22Rv1 (cell line): Measurements from ENCODE around the gene RRM2.

Source experiments
- H3K27ac ChIP-seq: fragments of 450-650 bp; 2 replicates; pipeline ENCODE4 v1.5.1; 2017
- CTCF ChIP-seq: fragments of 450-650 bp; IDR thresholded peaks from 2 replicates; pipeline ENCODE4 v1.5.1; 2017; ENCODE audit warnings: mild to moderate bottlenecking
- ZFX ChIP-seq: fragments of 450-650 bp; IDR thresholded peaks from 2 replicates; pipeline ENCODE4 v1.6.1; 2017; ENCODE audit warnings: antibody characterized with exemption, borderline replicate concordance

RRM2 gene

GRCh38 chr2:10149635-10150034, 27.1 kb downstream of the RRM2 start:
- TF ChIP-seq CTCF, result no peak
- TF ChIP-seq ZFX, result no peak

DNA sequence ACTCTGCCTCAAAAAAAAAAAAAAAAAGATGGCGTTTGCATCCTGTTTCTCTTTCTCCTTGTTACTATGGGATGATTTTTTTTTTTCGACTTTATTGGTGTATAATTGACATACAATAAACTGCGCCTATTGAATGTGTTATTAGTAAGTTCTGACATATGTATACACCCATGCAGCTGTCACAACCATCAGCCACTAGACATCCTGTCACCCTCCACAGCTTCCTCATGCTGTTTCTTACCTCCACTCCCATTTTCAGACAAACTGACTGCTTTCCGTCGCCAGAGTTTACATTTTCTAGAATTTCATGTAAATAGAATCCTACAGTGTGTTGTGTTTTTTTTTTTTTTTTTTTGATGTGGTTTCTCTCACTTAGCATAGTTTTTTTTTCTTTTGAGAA, 27.9 kb downstream of the RRM2 start:
- TF ChIP-seq ZFX, result no peak
- no peak for TF ChIP-seq CTCF
- H3K27ac ChIP-seq, result no peak overlapping the region

More at GRCh38 chr2:10149635-10150034, 27.1 kb downstream of the RRM2 start:
- H3K27ac ChIP-seq, result no peak overlapping the region

- no peak for TF ChIP-seq ZFX
- TF ChIP-seq CTCF, result no peak
- H3K27ac ChIP-seq, result no peak overlapping the region
These were observed 28.9 kb downstream of the RRM2 start for GRCh38 chr2:10151462-10151861.

DNA sequence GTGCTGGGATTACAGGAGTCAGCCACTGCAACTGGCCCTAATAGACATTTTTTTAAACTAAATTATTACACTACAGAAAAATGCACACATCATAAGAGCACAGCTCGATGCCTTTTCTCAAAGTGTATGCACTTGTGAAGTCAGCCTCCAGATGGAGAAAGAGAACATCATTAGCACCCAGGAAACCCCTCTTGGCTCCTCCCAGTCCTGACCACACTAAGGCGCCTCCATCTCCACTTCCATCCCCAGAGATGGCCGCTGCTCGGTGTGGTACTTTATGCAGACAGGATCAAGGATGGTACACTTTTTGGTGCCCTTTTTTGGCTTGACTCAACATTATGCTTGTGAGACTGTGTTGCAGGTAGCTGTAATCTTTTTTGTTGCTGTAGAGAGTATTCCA, 34.8 kb downstream of the RRM2 start:
- no peak for TF ChIP-seq CTCF
- no peak for TF ChIP-seq ZFX
- H3K27ac ChIP-seq, result no peak overlapping the region

- TF ChIP-seq ZFX (no peak), CTCF (no peak)
- no peak overlapping the region for H3K27ac ChIP-seq
These were observed 36.1 kb downstream of the RRM2 start for GRCh38 chr2:10158681-10159080.

- TF ChIP-seq CTCF (no peak), ZFX (no peak)
- no peak overlapping the region for H3K27ac ChIP-seq
These were observed 36.5 kb downstream of the RRM2 start for GRCh38 chr2:10159086-10159485.

- no peak overlapping the region for H3K27ac ChIP-seq
- TF ChIP-seq CTCF (no peak), ZFX (no peak)
These were observed 37.1 kb downstream of the RRM2 start for GRCh38 chr2:10159581-10160131.
